Lung (tissue), 12 donors: ENCODE results near the gene SLC12A8. TPM values are rescaled to one million over a fixed set of nuclear protein-coding genes. Genes with fewer than 3 reads are reported as not detected.

Experiments used
- ATAC-seq: fragments of 200-7000 bp; cut with Tn5 transposase; one replicate; pipeline ENCODE4 v1.9.1; 2020; ENCODE audit warnings: moderate number of reproducible peaks; ENCODE audit not compliant: insufficient read depth, low FRiP score
- DNase-seq, 3 donors: peaks; one replicate each; pipeline ENCODE4 v3.0.0-alpha.2; 2013 to 2017
- H3K27ac ChIP-seq, 2 donors: one replicate each; pipeline ENCODE4 v1.5.1; 2013; ENCODE audit warnings: mild to moderate bottlenecking in 2 of 2, moderate library complexity in 2 of 2, control low read depth in 1 of 2, inconsistent platforms in 1 of 2, low read depth in 1 of 2, low read length in 1 of 2
- H3K27me3 ChIP-seq, 3 donors: one replicate each; pipeline ENCODE4 v1.5.1; 2013; ENCODE audit warnings: low read length in 2 of 3; ENCODE audit not compliant: control insufficient read depth in 3 of 3, insufficient read depth in 3 of 3
- H3K36me3 ChIP-seq, 4 donors: one replicate each; pipeline ENCODE4 v1.5.1; 2013; ENCODE audit warnings: low read length in 4 of 4, mild to moderate bottlenecking in 1 of 4, moderate library complexity in 1 of 4; ENCODE audit not compliant: control insufficient read depth in 4 of 4, insufficient read depth in 4 of 4
- H3K4me1 ChIP-seq, 5 donors: one replicate each; pipeline ENCODE4 v1.5.1; 2013; ENCODE audit warnings: low read length in 5 of 5, mild to moderate bottlenecking in 2 of 5, moderate library complexity in 1 of 5; ENCODE audit not compliant: control insufficient read depth in 5 of 5, insufficient read depth in 5 of 5
- H3K4me3 ChIP-seq: one replicate; pipeline ENCODE4 v1.5.1; 2013; ENCODE audit warnings: mild to moderate bottlenecking, control low read depth, moderate library complexity
- H3K9ac ChIP-seq, 2 donors: one replicate each; pipeline ENCODE4 v1.5.1; 2013; ENCODE audit warnings: low read length in 2 of 2, control low read depth in 1 of 2; ENCODE audit not compliant: insufficient read depth in 1 of 2
- H3K9me3 ChIP-seq, 4 donors: one replicate each; pipeline ENCODE4 v1.5.1; 2013; ENCODE audit warnings: low read length in 3 of 4, mild to moderate bottlenecking in 1 of 4, moderate library complexity in 1 of 4; ENCODE audit not compliant: control insufficient read depth in 4 of 4, insufficient read depth in 3 of 4
- WGBS, 2 donors: extraction: QIAGEN DNeasy Blood & Tissue Kit; methylation state at CpG; one replicate each; pipeline ENCODE4 v1.1.7; 2013; 5-methylcytosine and 5-hydroxymethylcytosine counted together
- polyA plus RNA-seq, 2 donors: library from polyadenylated mRNA; stranded (reverse); fragments of 200-250 nt; gene quantifications; one replicate each; pipeline ENCODE4 v1.2.1, GENCODE V29; 2013
- total RNA-seq, 2 donors: library from RNA; depleted of rRNA in 1 of 2; stranded (reverse); fragments of >200 nt in 1 of 2; gene quantifications; one replicate each; pipeline ENCODE4 v1.2.1, GENCODE V29; 2014 to 2021
- TF ChIP-seq, protein P1 (sequence below): IDR thresholded peaks from 2 replicates; pipeline ENCODE4 v1.5.1; 2012; ENCODE audit warnings: mild to moderate bottlenecking; ENCODE audit errors: control extremely low read depth, extremely low read depth
- donor health status: control.
- donor health status: control.
- donor health status: Bipolar disorder and iron deficiency.
- donor health status: healthy.
- donor health status: DM: yes; HTN: yes; CAD: no.

The SLC12A8 gene
- total and polyA plus RNA-seq, 4 donors = 3.1 to 9.8 (median 5.8) TPM

DNA sequence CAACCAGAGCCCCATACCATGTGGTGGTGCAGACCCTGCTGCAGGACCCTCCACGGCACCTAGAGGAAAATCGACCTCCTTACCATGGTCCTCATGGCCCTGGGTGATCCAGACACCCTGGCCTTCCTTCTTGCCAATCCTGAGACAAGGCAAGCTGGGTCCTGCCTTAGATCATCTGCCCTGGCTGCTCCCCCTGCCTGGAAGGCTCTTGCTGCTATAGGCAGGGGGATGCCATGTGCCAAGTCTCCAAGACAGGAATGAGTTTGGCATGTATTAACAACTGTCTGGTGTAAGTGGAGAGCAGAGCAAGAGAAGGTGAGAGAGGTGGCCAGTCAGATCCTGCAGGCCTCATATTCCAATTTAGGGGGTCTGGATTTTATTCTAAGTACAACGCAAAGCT lies 164.3 kb downstream of the SLC12A8 start:
- no peak for ATAC-seq
- peaks cover 27 to 59% (median 38%) of the 10 kb centered on the region in 5 donors for H3K4me1 ChIP-seq

DNA sequence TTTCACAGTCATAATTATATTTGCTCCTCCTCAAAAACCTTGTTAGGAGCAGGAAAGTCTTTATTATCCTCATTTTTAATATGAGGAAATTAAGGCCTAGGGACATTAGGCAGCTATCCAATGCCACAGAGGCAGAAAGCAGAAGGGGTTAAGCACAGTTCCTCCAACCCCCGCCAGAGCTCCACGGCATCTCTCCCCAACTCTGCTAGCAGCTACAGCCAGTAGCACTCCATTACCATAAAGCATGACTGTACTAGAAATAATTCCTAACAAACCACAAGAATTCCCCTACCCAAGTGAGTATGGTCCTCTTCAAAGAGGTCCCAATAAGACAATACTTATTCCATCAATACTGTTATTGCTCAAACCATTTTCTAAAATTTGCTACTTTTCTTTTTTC lies 166.6 kb downstream of the SLC12A8 start:
- H3K9ac ChIP-seq = no peak overlapping the region
- no peaks in the 10 kb centered on the region for H3K27me3 ChIP-seq
- peaks cover 0 to 7% (median 3%) of the 10 kb centered on the region in 4 donors for H3K36me3 ChIP-seq
- H3K4me3 ChIP-seq = no peak overlapping the region
- no peak for ATAC-seq
- no peak overlapping the region for H3K27ac ChIP-seq
- TF ChIP-seq, protein P1, sequence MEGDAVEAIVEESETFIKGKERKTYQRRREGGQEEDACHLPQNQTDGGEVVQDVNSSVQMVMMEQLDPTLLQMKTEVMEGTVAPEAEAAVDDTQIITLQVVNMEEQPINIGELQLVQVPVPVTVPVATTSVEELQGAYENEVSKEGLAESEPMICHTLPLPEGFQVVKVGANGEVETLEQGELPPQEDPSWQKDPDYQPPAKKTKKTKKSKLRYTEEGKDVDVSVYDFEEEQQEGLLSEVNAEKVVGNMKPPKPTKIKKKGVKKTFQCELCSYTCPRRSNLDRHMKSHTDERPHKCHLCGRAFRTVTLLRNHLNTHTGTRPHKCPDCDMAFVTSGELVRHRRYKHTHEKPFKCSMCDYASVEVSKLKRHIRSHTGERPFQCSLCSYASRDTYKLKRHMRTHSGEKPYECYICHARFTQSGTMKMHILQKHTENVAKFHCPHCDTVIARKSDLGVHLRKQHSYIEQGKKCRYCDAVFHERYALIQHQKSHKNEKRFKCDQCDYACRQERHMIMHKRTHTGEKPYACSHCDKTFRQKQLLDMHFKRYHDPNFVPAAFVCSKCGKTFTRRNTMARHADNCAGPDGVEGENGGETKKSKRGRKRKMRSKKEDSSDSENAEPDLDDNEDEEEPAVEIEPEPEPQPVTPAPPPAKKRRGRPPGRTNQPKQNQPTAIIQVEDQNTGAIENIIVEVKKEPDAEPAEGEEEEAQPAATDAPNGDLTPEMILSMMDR = no peak
- WGBS, 2 donors = 17 to 25% methylated on average over 2 of the region's 2 CpGs
- no peak for DNase-seq
- peaks cover 15 to 59% (median 28%) of the 10 kb centered on the region in 5 donors for H3K4me1 ChIP-seq
- H3K9me3 ChIP-seq = no peaks in the 10 kb centered on the region

More for the DNA sequence above, 164.3 kb downstream of the SLC12A8 start:
- Histone ChIP-seq H3K9ac (no peak overlapping the region), H3K4me3 (no peak overlapping the region), H3K9me3 (no peaks in the 10 kb centered on the region), H3K36me3 (peaks cover 0 to 7% (median 3%) of the 10 kb centered on the region in 4 donors), H3K27me3 (no peaks in the 10 kb centered on the region), H3K27ac (peak overlapping the region in 1 of 2 donors; percentile 5)
- 90 to 95% methylated on average over 3 of the region's 3 CpGs for WGBS, 2 donors
- TF ChIP-seq, protein P1 = no peak
- DNase-seq = no peak

DNA sequence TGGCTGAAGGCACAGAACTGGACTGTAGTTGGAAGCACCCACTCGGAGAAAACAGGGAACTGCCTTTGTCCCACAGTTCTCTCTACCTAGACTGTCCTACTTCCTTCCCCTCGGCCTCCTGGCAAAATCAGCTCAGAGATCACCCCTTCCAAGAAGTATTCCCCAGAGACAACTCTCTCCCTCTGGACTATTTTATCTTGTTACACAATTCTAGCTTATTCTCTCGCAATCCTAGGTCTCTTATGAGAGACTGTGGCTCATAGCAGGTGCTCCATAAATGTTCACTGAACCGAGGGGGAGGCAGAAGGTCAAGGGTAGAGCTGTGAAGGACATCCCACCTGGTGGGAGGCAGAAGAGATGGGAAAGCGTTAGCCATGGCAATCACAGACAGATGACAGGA lies 167.4 kb downstream of the SLC12A8 start:
- H3K4me3 ChIP-seq = no peak overlapping the region
- H3K36me3 ChIP-seq = peaks cover 0 to 3% (median 1%) of the 10 kb centered on the region in 4 donors
- TF ChIP-seq, protein P1 = no peak
- H3K4me1 ChIP-seq = peaks cover 17 to 56% (median 28%) of the 10 kb centered on the region in 5 donors
- no peak overlapping the region for H3K9ac ChIP-seq
- WGBS, 2 donors = 65 to 77% methylated on average over 5 of the region's 5 CpGs
- ATAC-seq (no peak), DNase-seq (no peak)
- no peaks in the 10 kb centered on the region for H3K9me3 ChIP-seq
- H3K27ac ChIP-seq = peak overlapping the region; percentile 68 to 78
- no peaks in the 10 kb centered on the region for H3K27me3 ChIP-seq
